NT2/D1 (cell line): ENCODE measurements around the gene TGFBR1.

Experiments used
- DNase-seq: peaks from one replicate; pipeline ENCODE4 v3.0.0-alpha.2; 2011; ENCODE audit warnings: low read depth, low spot score
- H3K27me3 ChIP-seq: 2 replicates; pipeline ENCODE4 v1.6.0; 2011; ENCODE audit warnings: mild to moderate bottlenecking; ENCODE audit not compliant: insufficient read length, insufficient read depth
- H3K36me3 ChIP-seq: 2 replicates; pipeline ENCODE4 v1.6.1; 2011; ENCODE audit warnings: mild to moderate bottlenecking, low read length, mixed read lengths; ENCODE audit not compliant: insufficient read depth, insufficient read length
- H3K4me1 ChIP-seq: 2 replicates; pipeline ENCODE4 v1.5.1; 2011; ENCODE audit not compliant: insufficient read depth, insufficient read length
- H3K4me3 ChIP-seq: 2 replicates; pipeline ENCODE4 v1.5.1; 2011; ENCODE audit warnings: low read depth; ENCODE audit not compliant: insufficient read length
- H3K9ac ChIP-seq: 2 replicates; pipeline ENCODE4 v1.6.0; 2011; ENCODE audit warnings: low read depth; ENCODE audit not compliant: insufficient read length
- H3K9me3 ChIP-seq: 2 replicates; pipeline ENCODE4 v1.5.1; 2011; ENCODE audit warnings: mild to moderate bottlenecking, low read length; ENCODE audit not compliant: insufficient read depth
- SUZ12 ChIP-seq: IDR thresholded peaks from 2 replicates; pipeline ENCODE4 v1.6.1; 2011; ENCODE audit not compliant: insufficient read length, insufficient read depth; ENCODE audit errors: extremely low read depth
- YY1 ChIP-seq: IDR thresholded peaks from 2 replicates; pipeline ENCODE4 v1.6.1; 2011; ENCODE audit not compliant: insufficient read length, insufficient read depth
- ZNF274 ChIP-seq: IDR thresholded peaks from 2 replicates; pipeline ENCODE4 v1.6.1; 2011; ENCODE audit warnings: mild to moderate bottlenecking, low read depth, low read length

The TGFBR1 gene

GRCh38 chr9:99112750-99113413 is 8.0 kb downstream of the TGFBR1 start:
- H3K9ac ChIP-seq, result no peak overlapping the region
- no peak for DNase-seq

GRCh38 chr9:99113414-99114048 is 8.6 kb downstream of the TGFBR1 start:
- no peak for TF ChIP-seq YY1
- TF ChIP-seq ZNF274, result no peak
- no peak for TF ChIP-seq SUZ12
- no peak for DNase-seq
- Histone ChIP-seq H3K36me3 (peaks cover 8% of the 10 kb centered on the region), H3K27me3 (no peaks in the 10 kb centered on the region), H3K9ac (no peak overlapping the region), H3K4me3 (no peak overlapping the region), H3K9me3 (no peaks in the 10 kb centered on the region), H3K4me1 (no peaks in the 10 kb centered on the region)

More at GRCh38 chr9:99112750-99113413, 8.0 kb downstream of the TGFBR1 start:
- Histone ChIP-seq H3K4me1 (no peaks in the 10 kb centered on the region), H3K27me3 (no peaks in the 10 kb centered on the region), H3K9me3 (no peaks in the 10 kb centered on the region), H3K4me3 (no peak overlapping the region), H3K36me3 (peaks cover 8% of the 10 kb centered on the region)
- TF ChIP-seq YY1 (no peak), SUZ12 (no peak), ZNF274 (no peak)

- H3K27me3 ChIP-seq, result no peaks in the 10 kb centered on the region
- no peak for TF ChIP-seq SUZ12
- TF ChIP-seq ZNF274, result no peak
- DNase-seq, result no peak
- no peaks in the 10 kb centered on the region for H3K4me1 ChIP-seq
- no peak overlapping the region for H3K4me3 ChIP-seq
- H3K9me3 ChIP-seq, result no peaks in the 10 kb centered on the region
- no peak overlapping the region for H3K9ac ChIP-seq
- peaks cover 9% of the 10 kb centered on the region for H3K36me3 ChIP-seq
Measured at GRCh38 chr9:99114049-99114440, 9.1 kb downstream of the TGFBR1 start.

GRCh38 chr9:99114846-99115500 is 10.1 kb downstream of the TGFBR1 start:
- H3K4me1 ChIP-seq, result no peaks in the 10 kb centered on the region
- no peaks in the 10 kb centered on the region for H3K27me3 ChIP-seq
- no peak overlapping the region for H3K9ac ChIP-seq
- H3K36me3 ChIP-seq, result peaks cover 12% of the 10 kb centered on the region
- TF ChIP-seq SUZ12 (no peak), ZNF274 (no peak), YY1 (no peak)
- H3K9me3 ChIP-seq, result no peaks in the 10 kb centered on the region
- no peak overlapping the region for H3K4me3 ChIP-seq
- no peak for DNase-seq

GRCh38 chr9:99116003-99116411 is 11.1 kb downstream of the TGFBR1 start:
- no peak for TF ChIP-seq ZNF274
- no peak for TF ChIP-seq SUZ12
- no peak for TF ChIP-seq YY1
- Histone ChIP-seq H3K4me1 (no peaks in the 10 kb centered on the region), H3K36me3 (peaks cover 4% of the 10 kb centered on the region), H3K27me3 (no peaks in the 10 kb centered on the region), H3K4me3 (no peak overlapping the region), H3K9me3 (no peaks in the 10 kb centered on the region), H3K9ac (no peak overlapping the region)
- DNase-seq, result no peak

DNA sequence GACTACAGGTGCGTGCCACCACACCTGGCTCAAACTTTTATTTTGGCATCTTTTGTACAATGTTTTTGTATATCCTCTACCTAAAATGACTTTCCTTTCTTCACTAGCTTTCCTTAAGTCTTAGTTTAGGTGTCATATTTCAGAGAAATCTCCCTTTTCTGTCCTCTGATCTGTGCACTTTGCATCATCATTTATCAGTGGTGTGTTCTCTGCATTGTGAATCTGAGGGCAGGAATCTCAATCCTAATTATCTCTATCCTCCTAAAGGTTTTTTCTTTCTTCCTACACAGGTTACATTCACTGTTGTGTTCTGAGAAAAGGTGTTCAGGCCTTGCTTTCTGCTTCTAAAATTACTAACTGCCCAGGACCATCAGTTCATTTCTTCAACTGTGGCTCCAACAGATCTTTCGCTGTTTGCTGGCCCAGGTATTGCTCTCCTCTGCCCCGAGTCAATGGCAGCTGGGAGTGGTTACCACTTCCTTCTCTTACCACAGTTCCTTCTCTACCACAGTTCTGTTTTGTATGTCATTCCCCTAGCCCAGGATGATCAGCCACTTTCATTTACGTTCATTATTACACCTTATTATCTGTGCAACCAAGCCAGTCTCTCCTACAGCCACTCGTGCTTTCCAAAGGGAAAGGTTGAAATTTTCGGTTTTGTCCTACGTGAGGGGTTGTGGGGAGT is 14.0 kb downstream of the TGFBR1 start:
- TF ChIP-seq ZNF274, result no peak
- TF ChIP-seq YY1, result no peak
- no peak for TF ChIP-seq SUZ12
- H3K9ac ChIP-seq, result no peak overlapping the region
- peaks cover 4% of the 10 kb centered on the region for H3K36me3 ChIP-seq
- H3K27me3 ChIP-seq, result no peaks in the 10 kb centered on the region
- DNase-seq, result no peak
- H3K4me3 ChIP-seq, result no peak overlapping the region
- H3K9me3 ChIP-seq, result no peaks in the 10 kb centered on the region
- H3K4me1 ChIP-seq, result no peaks in the 10 kb centered on the region
